Caco-2 (cell line): ENCODE measurements around the gene PPIAL4G. TPM values are rescaled to one million over a fixed set of nuclear protein-coding genes. Genes with fewer than 3 reads are reported as not detected.
"Not testable (repeated sequence)": the region's sequence is repeated elsewhere in the genome, so short reads cannot be mapped to it uniquely, and the experiment has no call there.

Experiments
- BruUV-seq: library from RNA; stranded (reverse); fragments of 400-500 nt; replicated peaks from 2 replicates; lab custom pipeline; 2021; lab: Mats Ljungman, UMichigan
- CTCF ChIA-PET: fragments of 300-600 bp; sonication (Branson Sonifier 250); formaldehyde crosslinking; loops from one replicate; lab custom pipeline; 2022; ENCODE audit warnings: antibody characterized with exemption; lab: Charles Lee
- POLR2A ChIA-PET: fragments of 300-600 bp; sonication (Branson Sonifier 250); formaldehyde crosslinking; loops from one replicate; lab custom pipeline; 2022; ENCODE audit warnings: antibody characterized with exemption; lab: Charles Lee
- DNase-seq, 2 experiments: peaks; one replicate each; pipeline versions ENCODE4 v3.0.0 to v3.0.0-alpha.2; 2020 to 2022
- H3K27me3 ChIP-seq: replicated peaks from 2 replicates; pipeline ENCODE4 v1.6.0; 2011; ENCODE audit warnings: low read length; ENCODE audit not compliant: control insufficient read depth, insufficient read depth
- H3K36me3 ChIP-seq: 2 replicates; pipeline ENCODE4 v1.5.1; 2011; ENCODE audit warnings: low read length; ENCODE audit not compliant: control insufficient read depth, insufficient read depth
- H3K4me1 ChIP-seq: fragments of 250-450 bp; sonication (Bioruptor Pico); 2 replicates; pipeline ENCODE4 v1.5.1; 2020; ENCODE audit warnings: mild to moderate bottlenecking
- H3K4me3 ChIP-seq: 2 replicates; pipeline ENCODE4 v1.5.1; 2011; ENCODE audit warnings: low read depth, mild to moderate bottlenecking, control low read depth, low read length
- H3K9me3 ChIP-seq: fragments of 250-450 bp; sonication (Bioruptor Pico); 2 replicates; pipeline ENCODE4 v1.5.1; 2020; ENCODE audit warnings: mild to moderate bottlenecking, moderate library complexity
- H3K27ac Mint-ChIP-seq: one replicate; pipeline ENCODE4 v1.8.0; 2022; ENCODE audit warnings: mixed read lengths; ENCODE audit not compliant: unreplicated experiment
- H3K27me3 Mint-ChIP-seq: one replicate; pipeline ENCODE4 v1.8.0; 2022; ENCODE audit warnings: mixed read lengths; ENCODE audit not compliant: insufficient read depth, unreplicated experiment
- H3K36me3 Mint-ChIP-seq: one replicate; pipeline ENCODE4 v1.8.0; 2022; ENCODE audit warnings: mild to moderate bottlenecking, mixed read lengths; ENCODE audit not compliant: insufficient read depth, unreplicated experiment
- H3K4me1 Mint-ChIP-seq: one replicate; pipeline ENCODE4 v1.8.0; 2022; ENCODE audit warnings: low read depth, mixed read lengths; ENCODE audit not compliant: unreplicated experiment
- H3K4me3 Mint-ChIP-seq: one replicate; pipeline ENCODE4 v1.8.0; 2022; ENCODE audit warnings: mild to moderate bottlenecking, moderate library complexity, mixed read lengths; ENCODE audit not compliant: unreplicated experiment
- H3K9me3 Mint-ChIP-seq: one replicate; pipeline ENCODE4 v1.8.0; 2022; ENCODE audit warnings: mixed read lengths; ENCODE audit not compliant: unreplicated experiment
- intact Hi-C: fragments of 100-400 bp; cut with micrococcal nuclease; formaldehyde crosslinking; loops from one replicate; pipeline ENCODE4 v1.10.0; 2022; ENCODE audit not compliant: unreplicated experiment
- total RNA-seq: library from RNA; stranded (reverse); gene quantifications from 2 replicates; pipeline ENCODE4 v1.2.3, GENCODE V29; 2022

Gene PPIAL4G
- total RNA-seq, 1 experiment from 2014 or later: not detected

- intact Hi-C loops: not testable (repeated sequence)
These were observed 24.1 kb downstream of the PPIAL4G start for GRCh38 chr1:148458901-148459581.

GRCh38 chr1:148458398-148458797 is 24.7 kb downstream of the PPIAL4G start:
- POLR2A ChIA-PET, BruUV-seq: not testable (repeated sequence)

More at GRCh38 chr1:148458901-148459581, 24.1 kb downstream of the PPIAL4G start:
- H3K4me1 Mint-ChIP-seq, POLR2A ChIA-PET, H3K9me3 Mint-ChIP-seq, H3K4me1 ChIP-seq, H3K36me3 ChIP-seq, H3K27me3 Mint-ChIP-seq, H3K9me3 ChIP-seq, CTCF ChIA-PET, H3K27me3 ChIP-seq, H3K36me3 Mint-ChIP-seq, BruUV-seq: not testable (repeated sequence)
- peak overlapping the region; percentile 76 for H3K4me3 Mint-ChIP-seq
- peak; percentile 43 to 47 for DNase-seq
- H3K4me3 ChIP-seq: peak overlapping the region; percentile 56
- peak overlapping the region; percentile 79 for H3K27ac Mint-ChIP-seq

GRCh38 chr1:148452845-148453244 is 30.3 kb downstream of the PPIAL4G start:
- H3K9me3 ChIP-seq, H3K36me3 Mint-ChIP-seq, POLR2A ChIA-PET, intact Hi-C loops, H3K36me3 ChIP-seq, H3K4me3 Mint-ChIP-seq, H3K27me3 ChIP-seq, H3K27me3 Mint-ChIP-seq, BruUV-seq, H3K27ac Mint-ChIP-seq, CTCF ChIA-PET, DNase-seq, H3K4me1 ChIP-seq, H3K9me3 Mint-ChIP-seq, H3K4me3 ChIP-seq, H3K4me1 Mint-ChIP-seq: not testable (repeated sequence)

More at GRCh38 chr1:148458398-148458797, 24.7 kb downstream of the PPIAL4G start:
- H3K9me3 Mint-ChIP-seq, CTCF ChIA-PET, H3K4me1 ChIP-seq, H3K36me3 ChIP-seq, H3K4me1 Mint-ChIP-seq, H3K9me3 ChIP-seq, H3K27me3 ChIP-seq, H3K27me3 Mint-ChIP-seq, intact Hi-C loops, H3K36me3 Mint-ChIP-seq: not testable (repeated sequence)
- peak overlapping the region; percentile 79 for H3K27ac Mint-ChIP-seq
- DNase-seq: peak; percentile 21 to 39
- peak overlapping the region; percentile 76 for H3K4me3 Mint-ChIP-seq
- peak overlapping the region; percentile 24 for H3K4me3 ChIP-seq

- BruUV-seq, CTCF ChIA-PET, H3K9me3 ChIP-seq, H3K4me3 Mint-ChIP-seq, POLR2A ChIA-PET, H3K27ac Mint-ChIP-seq, H3K36me3 ChIP-seq, H3K36me3 Mint-ChIP-seq, H3K27me3 Mint-ChIP-seq, intact Hi-C loops, DNase-seq, H3K4me3 ChIP-seq, H3K4me1 ChIP-seq, H3K27me3 ChIP-seq, H3K4me1 Mint-ChIP-seq, H3K9me3 Mint-ChIP-seq: not testable (repeated sequence)
These were observed 43.3 kb downstream of the PPIAL4G start for GRCh38 chr1:148439654-148440325.
